GM12875 (cell line): ENCODE measurements around the gene EYA2.

ENCODE experiments used
- H3K4me3 ChIP-seq: one replicate; pipeline ENCODE4 v1.5.1; 2011; ENCODE audit warnings: low read depth, low read length, control low read depth
- TF ChIP-seq, protein P1 (sequence below): IDR thresholded peaks from 2 replicates; pipeline ENCODE4 v1.5.1; 2011; ENCODE audit warnings: low read depth, mild to moderate bottlenecking, control low read depth, inconsistent platforms, low read length, moderate library complexity, borderline replicate concordance; ENCODE audit not compliant: insufficient read depth

Gene EYA2

DNA sequence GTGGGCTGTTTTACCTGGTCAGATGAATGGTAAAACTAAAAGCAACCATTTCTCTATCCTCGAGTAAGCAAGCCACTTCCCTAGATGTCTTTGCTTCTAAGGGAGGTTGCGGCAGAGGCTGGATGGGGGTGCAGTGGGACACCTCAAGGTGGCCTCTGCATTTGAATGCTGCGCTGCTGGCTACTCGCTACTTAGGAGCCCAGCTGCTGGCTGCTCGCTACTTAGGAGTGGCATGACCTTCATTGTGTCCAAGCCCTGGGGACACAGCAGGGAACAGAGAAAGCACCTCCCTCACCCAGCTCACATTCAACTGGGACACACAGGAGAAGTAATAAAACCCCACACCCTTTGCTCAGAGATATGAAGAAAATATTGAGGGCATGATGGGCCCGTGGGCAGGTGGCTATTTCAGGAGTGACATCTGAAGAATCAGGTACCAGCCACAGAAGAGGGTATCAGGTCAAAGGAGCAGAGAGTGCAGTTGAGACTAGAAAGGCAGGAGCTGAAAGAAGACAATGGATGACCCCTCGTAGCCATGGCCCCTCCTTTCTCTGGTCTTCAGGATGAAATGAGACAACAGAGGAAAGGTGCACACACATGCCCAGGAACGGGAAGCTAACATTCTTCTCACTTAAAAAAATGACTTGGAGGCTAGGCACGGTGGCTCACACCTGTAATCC is 312.5 kb downstream of the EYA2 start:
- TF ChIP-seq, protein P1, sequence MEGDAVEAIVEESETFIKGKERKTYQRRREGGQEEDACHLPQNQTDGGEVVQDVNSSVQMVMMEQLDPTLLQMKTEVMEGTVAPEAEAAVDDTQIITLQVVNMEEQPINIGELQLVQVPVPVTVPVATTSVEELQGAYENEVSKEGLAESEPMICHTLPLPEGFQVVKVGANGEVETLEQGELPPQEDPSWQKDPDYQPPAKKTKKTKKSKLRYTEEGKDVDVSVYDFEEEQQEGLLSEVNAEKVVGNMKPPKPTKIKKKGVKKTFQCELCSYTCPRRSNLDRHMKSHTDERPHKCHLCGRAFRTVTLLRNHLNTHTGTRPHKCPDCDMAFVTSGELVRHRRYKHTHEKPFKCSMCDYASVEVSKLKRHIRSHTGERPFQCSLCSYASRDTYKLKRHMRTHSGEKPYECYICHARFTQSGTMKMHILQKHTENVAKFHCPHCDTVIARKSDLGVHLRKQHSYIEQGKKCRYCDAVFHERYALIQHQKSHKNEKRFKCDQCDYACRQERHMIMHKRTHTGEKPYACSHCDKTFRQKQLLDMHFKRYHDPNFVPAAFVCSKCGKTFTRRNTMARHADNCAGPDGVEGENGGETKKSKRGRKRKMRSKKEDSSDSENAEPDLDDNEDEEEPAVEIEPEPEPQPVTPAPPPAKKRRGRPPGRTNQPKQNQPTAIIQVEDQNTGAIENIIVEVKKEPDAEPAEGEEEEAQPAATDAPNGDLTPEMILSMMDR = no peak
- no peak overlapping the region for H3K4me3 ChIP-seq

DNA sequence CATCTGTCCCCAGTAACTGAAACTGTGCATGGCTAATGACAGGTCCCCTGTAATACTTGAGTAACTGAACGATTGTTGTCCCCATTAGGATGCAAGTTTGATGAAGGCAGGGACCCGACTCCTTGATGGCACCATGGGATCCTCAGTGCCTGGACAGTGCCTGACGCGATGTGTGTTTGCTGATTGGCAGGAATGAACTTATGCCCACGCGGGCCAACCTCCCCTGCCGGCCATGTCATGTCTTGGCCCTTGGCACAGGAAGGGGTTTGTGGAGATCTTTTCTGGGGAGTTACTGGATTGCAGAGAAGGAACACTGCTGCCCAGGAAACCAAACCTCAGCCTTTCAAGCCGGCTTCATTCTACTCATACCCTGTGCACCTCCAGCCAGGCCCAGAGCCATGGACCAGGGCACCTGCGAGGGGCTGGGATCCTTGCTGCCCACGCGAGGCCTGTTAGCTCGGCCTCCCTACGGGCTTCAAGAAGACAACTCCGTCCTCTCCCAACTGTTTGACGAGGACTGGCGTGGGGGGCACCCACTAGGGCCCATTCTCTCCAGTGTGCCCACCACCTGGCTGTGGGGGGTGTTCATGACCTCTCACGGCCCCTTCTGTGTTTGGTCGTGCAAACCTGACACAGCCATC is 314.0 kb downstream of the EYA2 start:
- H3K4me3 ChIP-seq = no peak overlapping the region
- TF ChIP-seq, protein P1 = no peak

DNA sequence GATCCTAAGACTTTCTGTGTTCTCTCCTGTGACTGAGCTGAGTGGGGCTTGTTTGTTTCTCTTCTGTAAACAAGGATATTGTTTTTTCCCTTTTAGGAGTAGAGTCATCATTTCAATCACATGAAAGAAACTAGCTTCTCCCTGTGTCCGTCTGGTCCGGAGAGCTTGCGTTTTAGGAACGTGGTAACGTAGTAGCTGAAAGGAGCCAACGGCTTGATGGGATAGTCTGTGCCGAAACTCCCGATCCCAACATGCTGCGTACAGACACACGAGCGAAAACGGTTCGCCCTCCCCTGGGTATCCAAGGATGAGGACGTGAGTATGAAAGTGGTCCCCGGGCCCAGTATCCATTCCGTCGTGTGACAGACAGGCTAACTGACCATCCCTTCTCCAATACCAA is 315.3 kb downstream of the EYA2 start:
- no peak overlapping the region for H3K4me3 ChIP-seq
- TF ChIP-seq, protein P1 = no peak

DNA sequence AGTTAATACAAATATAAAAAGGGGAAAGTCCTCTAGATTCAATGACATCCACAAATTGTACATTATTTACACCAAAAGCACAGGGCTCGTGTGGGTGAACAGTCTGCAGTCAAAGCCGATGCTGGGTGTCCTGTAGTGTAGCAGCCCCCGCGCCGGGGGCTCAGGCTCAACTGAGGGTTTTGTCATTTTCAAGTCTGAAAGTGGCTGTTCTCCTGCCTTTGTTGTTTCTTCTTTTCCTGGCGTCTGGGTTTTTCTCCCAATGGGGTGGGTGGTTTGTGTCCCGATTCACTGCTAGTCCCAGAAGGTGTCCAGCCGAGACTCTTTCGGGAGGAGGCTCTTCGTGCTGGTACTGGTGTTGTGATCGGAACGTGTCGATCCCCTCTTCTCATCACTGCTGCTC is 315.8 kb downstream of the EYA2 start:
- TF ChIP-seq, protein P1 = no peak
- no peak overlapping the region for H3K4me3 ChIP-seq

DNA sequence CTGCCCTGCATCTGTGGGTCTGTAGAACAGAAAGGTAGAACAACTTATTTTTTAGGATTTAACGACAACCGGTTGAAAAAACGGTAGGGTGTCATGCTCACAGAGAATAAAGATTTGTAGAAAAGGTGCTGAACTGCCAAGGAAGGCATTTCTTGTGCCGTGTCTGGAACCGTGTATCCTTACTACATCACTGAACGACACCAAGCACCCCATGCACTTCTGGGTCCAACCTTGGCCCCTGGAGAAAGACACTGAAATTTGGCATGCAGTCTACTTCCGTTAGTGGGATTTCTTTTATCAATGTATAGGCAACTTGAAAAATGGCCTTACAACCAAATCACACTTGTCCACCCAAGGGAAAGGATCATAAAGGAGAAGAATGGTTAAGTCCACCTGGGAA is 316.4 kb downstream of the EYA2 start:
- TF ChIP-seq, protein P1 = no peak
- no peak overlapping the region for H3K4me3 ChIP-seq

DNA sequence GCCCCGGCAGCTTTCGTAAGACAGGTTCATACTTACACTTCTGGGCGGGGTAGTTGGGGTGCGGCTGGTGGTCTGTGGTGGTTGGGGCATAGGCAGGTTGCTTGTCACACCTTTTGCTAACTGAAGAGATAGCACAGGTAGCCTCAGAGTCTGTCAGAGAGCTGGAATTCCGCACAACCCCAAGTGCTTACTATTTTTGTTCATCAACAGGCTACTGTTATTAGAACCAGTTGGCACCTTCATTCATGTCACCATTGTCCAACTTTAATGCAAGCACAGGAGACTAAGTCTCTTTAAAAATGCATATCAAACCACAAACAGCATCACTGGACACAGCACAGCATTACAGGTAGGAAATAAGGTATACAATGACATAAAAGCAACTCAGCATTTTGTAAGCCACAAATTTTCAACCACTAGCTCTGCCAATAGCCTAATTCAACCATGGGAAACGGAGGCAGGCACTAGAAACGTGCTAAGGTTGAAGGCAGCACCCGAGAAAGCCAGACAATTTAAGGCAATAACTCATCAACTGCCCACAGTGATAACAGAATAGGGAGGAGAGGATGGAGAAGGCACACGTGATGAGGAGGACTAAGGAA is 318.1 kb downstream of the EYA2 start:
- TF ChIP-seq, protein P1 = no peak
- no peak overlapping the region for H3K4me3 ChIP-seq

DNA sequence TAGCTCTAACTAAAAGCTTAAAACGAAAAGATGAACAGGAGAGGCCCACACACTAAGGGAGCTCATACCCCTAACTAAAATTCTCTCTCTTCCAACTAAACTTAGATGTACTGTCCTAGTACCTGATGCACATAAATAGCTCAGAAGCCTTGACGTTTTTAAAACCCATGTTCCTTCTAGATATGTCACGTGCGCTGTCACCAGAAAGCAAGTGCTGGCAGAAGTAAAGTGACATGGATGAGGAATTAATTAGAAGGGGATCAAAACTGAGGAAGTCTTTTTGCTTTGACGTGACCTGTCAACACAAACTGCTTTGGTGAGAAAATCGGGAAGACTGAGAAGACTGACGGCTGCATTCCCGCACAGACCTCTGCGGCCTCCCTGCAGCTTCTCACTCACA is 319.3 kb downstream of the EYA2 start:
- no peak overlapping the region for H3K4me3 ChIP-seq
- TF ChIP-seq, protein P1 = no peak
